ENCODE measurements around the gene ZNF576. TPM values are rescaled to one million over a fixed set of nuclear protein-coding genes. Genes with fewer than 3 reads are reported as not detected.

The ZNF576 gene
- total and polyA plus RNA-seq, 9 of the 15 experiments (the other 6 are each of a cell fraction or from before 2014, with no cell fraction given): 6.8 to 18.2 (median 12.2) TPM

GRCh38 chr19:43592800-43593350 is 3.5 kb upstream of the ZNF576 start:
- DNase-seq (ENCODE audit: extremely low read depth in 1 of 4, low spot score in 3 of 4): no peak
- no peaks in the 10 kb centered on the region for H3K27me3 ChIP-seq (ENCODE audit: control insufficient read depth in 2 of 2, insufficient read depth in 2 of 2, low read length in 2 of 2)
- no peak overlapping the region for H3K4me3 ChIP-seq
- no peaks in the 10 kb centered on the region for H3K9me3 ChIP-seq (replicated peaks; ENCODE audit: control insufficient read depth, insufficient read depth, low read depth, low read length)
- ChIA-PET POLR2A (interaction anchor here (0.5 to 0.6 kb wide), 2 partner anchors 22 to 176 kb away, joined by 3 to 4 read pairs; no protein-coding TSS in a partner anchor), CTCF (ENCODE audit: low intra/inter-chr PET ratio) (interaction anchor here (0.6 kb wide), 1 partner anchor 101 kb away, joined by 4 read pairs; no protein-coding TSS in a partner anchor)
- H4K20me1 ChIP-seq (replicated peaks; ENCODE audit: control insufficient read depth, insufficient read depth, low read length): no peaks in the 10 kb centered on the region
- H3K4me2 ChIP-seq (ENCODE audit: insufficient read depth, low read length): no peak overlapping the region
- H2AFZ ChIP-seq (ENCODE audit: low read depth, low read length): no peak overlapping the region
- in situ Hi-C loops (cut with MboI) (no loop called here), intact Hi-C loops (cut with micrococcal nuclease) (no loop called here)
- ATAC-seq: no peak
- peaks cover 11 to 42% of the 10 kb centered on the region in 2 experiments; a peak in 4 of 5 replicates for H3K4me1 ChIP-seq (replicated peaks in 1 of 2; ENCODE audit: control insufficient read depth in 2 of 2, insufficient read depth in 2 of 2, low read length in 2 of 2)
- 89% methylated on average over 10 of the region's 37 CpGs for WGBS (ENCODE audit: insufficient coverage, low coverage, missing lambda C conversion rate)
- H3K36me3 ChIP-seq (ENCODE audit: control insufficient read depth, insufficient read depth, low read length): peaks cover 25% of the 10 kb centered on the region; the same call in 2 of the 3 replicates
- BruUV-seq (replicated peaks): no TSS peak
- TF ChIP-seq RBFOX2 (IDR thresholded peaks at IDR 0.05; ENCODE audit: low read depth, low read length) (peak; percentile 24; the same call in 1 of the 2 replicates), CEBPZ (IDR thresholded peaks at IDR 0.05; ENCODE audit: borderline replicate concordance, low read depth, low read length) (no peak)
- peaks cover 29% of the 10 kb centered on the region for H3K79me2 ChIP-seq (ENCODE audit: control insufficient read depth, insufficient read depth, low read length)
- H3K27ac ChIP-seq (ENCODE audit: extremely low read depth, low read depth, low read length): no peak overlapping the region
- peak overlapping the region in 1 of 2 experiments; percentile 66; a peak in 2 of 4 replicates for H3K9ac ChIP-seq (ENCODE audit: insufficient read depth in 1 of 2, low read depth in 2 of 2, low read length in 2 of 2)
- no peak for FAIRE-seq
- no peaks in the 10 kb centered on the region for H3K9me1 ChIP-seq (ENCODE audit: control insufficient read depth, insufficient read depth, low read length)
